PC-3 (cell line): ENCODE measurements around the gene EIF4E2.

Experiments
- EZH2 ChIP-seq: fragments of 300-600 bp; sonication (generic); IDR thresholded peaks from one replicate; pipeline ENCODE4 v1.6.1; 2017; ENCODE audit warnings: antibody characterized with exemption, mild to moderate bottlenecking, low read length; ENCODE audit not compliant: unreplicated experiment
- EZH2phosphoT487 ChIP-seq: fragments of 300-600 bp; sonication (generic); IDR thresholded peaks from 2 replicates; pipeline ENCODE4 v1.6.1; 2018; ENCODE audit warnings: mild to moderate bottlenecking, antibody characterized with exemption, low read length, borderline replicate concordance
- TF ChIP-seq, protein P1 (sequence below): fragments of 300-600 bp; sonication (generic); conservative IDR thresholded peaks from 2 replicates; pipeline ENCODE4 v1.5.1; 2017; ENCODE audit warnings: antibody characterized with exemption, low read depth, mild to moderate bottlenecking, low read length

DNA sequence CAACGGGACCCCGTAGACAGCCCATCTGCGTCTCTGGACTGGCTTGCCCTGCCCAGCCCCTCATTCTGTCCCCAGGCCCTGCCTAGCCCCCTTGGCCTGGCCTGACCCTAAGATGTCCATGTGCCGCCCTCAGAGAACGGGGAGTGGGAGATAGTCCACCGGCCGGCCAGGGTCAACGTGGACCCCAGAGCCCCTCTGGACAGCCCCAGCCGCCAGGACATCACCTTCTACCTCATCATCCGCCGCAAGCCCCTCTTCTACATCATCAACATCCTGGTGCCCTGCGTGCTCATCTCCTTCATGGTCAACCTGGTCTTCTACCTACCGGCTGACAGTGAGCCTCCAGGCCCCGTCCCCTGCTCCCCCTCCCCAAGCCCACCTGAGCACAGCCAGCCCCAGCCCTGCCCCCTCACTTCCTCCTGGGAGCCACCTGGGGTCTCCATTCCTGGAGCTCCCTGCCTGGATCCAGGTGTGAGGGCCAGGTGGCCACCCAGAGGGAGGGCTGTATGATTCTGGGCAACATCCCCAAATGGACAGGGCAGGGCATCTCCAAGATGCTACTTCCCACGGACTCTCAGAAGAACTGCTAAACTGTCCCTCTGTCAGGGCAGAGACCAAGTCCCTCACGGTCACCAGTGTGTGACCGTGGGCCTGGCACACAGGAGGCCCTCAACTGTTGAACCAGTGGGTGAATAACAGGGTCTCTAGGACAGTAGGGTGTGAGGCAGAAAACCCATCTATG is 20.5 kb upstream of the EIF4E2 start:
- TF ChIP-seq, protein P1, sequence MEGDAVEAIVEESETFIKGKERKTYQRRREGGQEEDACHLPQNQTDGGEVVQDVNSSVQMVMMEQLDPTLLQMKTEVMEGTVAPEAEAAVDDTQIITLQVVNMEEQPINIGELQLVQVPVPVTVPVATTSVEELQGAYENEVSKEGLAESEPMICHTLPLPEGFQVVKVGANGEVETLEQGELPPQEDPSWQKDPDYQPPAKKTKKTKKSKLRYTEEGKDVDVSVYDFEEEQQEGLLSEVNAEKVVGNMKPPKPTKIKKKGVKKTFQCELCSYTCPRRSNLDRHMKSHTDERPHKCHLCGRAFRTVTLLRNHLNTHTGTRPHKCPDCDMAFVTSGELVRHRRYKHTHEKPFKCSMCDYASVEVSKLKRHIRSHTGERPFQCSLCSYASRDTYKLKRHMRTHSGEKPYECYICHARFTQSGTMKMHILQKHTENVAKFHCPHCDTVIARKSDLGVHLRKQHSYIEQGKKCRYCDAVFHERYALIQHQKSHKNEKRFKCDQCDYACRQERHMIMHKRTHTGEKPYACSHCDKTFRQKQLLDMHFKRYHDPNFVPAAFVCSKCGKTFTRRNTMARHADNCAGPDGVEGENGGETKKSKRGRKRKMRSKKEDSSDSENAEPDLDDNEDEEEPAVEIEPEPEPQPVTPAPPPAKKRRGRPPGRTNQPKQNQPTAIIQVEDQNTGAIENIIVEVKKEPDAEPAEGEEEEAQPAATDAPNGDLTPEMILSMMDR = no peak
- TF ChIP-seq EZH2 = no peak
- TF ChIP-seq EZH2phosphoT487 = no peak
